HepG2 (cell line): Measurements from ENCODE around the gene PLCB4. TPM values are rescaled to one million over a fixed set of nuclear protein-coding genes. Genes with fewer than 3 reads are reported as not detected.

ENCODE experiments used
- ASH2L ChIP-seq: fragments of 300-600, 200-600 bp; sonication (generic); IDR thresholded peaks from 2 replicates; pipeline ENCODE4 v1.7.0; 2017; ENCODE audit warnings: low read depth, mild to moderate bottlenecking, moderate library complexity, mixed read lengths, low read length; ENCODE audit not compliant: insufficient read length
- BCL6 ChIP-seq: IDR thresholded peaks from 2 replicates; pipeline ENCODE4 v1.6.1; 2016; ENCODE audit warnings: missing genetic modification reagents, missing compliant biosample characterization
- CHCHD3 ChIP-seq: sonication (generic); formaldehyde crosslinking; IDR thresholded peaks from 2 replicates; pipeline ENCODE4 v1.8.0; 2022; ENCODE audit warnings: mild to moderate bottlenecking, missing genetic modification reagents, moderate library complexity
- HDAC1 ChIP-seq: sonication (generic); formaldehyde crosslinking; IDR thresholded peaks from 2 replicates; pipeline ENCODE4 v1.5.1; 2020; ENCODE audit warnings: mild to moderate bottlenecking, missing genetic modification reagents
- HDAC2 ChIP-seq: sonication (generic); formaldehyde crosslinking; IDR thresholded peaks from 2 replicates; pipeline ENCODE4 v1.4.0; 2020; ENCODE audit warnings: missing genetic modification reagents
- HNF4A ChIP-seq: sonication (generic); formaldehyde crosslinking; IDR thresholded peaks from 2 replicates; pipeline ENCODE4 v1.4.0; 2020; ENCODE audit warnings: missing genetic modification reagents
- JARID2 ChIP-seq: sonication (generic); formaldehyde crosslinking; IDR thresholded peaks from 2 replicates; pipeline ENCODE4 v1.8.1; 2023; ENCODE audit warnings: missing genetic modification reagents, inconsistent platforms; ENCODE audit not compliant: insufficient replicate concordance
- MTF2 ChIP-seq: sonication (generic); formaldehyde crosslinking; IDR thresholded peaks from 2 replicates; pipeline ENCODE4 v1.5.0; 2020; ENCODE audit warnings: missing genetic modification reagents, borderline replicate concordance
- NCOA1 ChIP-seq: sonication (generic); formaldehyde crosslinking; IDR thresholded peaks from 2 replicates; pipeline ENCODE4 v1.9.0; 2021; ENCODE audit warnings: missing genetic modification reagents
- NR2F6 ChIP-seq, 2 experiments: IDR thresholded peaks; 2 replicates each; pipeline ENCODE4 v1.6.1; 2016; ENCODE audit warnings: antibody characterized with exemption in 1 of 2, mild to moderate bottlenecking in 1 of 2
- POGZ ChIP-seq: sonication (generic); formaldehyde crosslinking; IDR thresholded peaks from 2 replicates; pipeline ENCODE4 v1.4.0; 2020; ENCODE audit warnings: mild to moderate bottlenecking, missing genetic modification reagents
- SMARCC2 ChIP-seq: fragments of 450-650 bp; IDR thresholded peaks from 2 replicates; pipeline ENCODE4 v1.6.1; 2017; ENCODE audit warnings: antibody characterized with exemption, mild to moderate bottlenecking
- SP2 ChIP-seq: sonication (generic); formaldehyde crosslinking; IDR thresholded peaks from 2 replicates; pipeline ENCODE4 v1.5.1; 2020; ENCODE audit warnings: mild to moderate bottlenecking, missing genetic modification reagents
- TBL1XR1 ChIP-seq: fragments of 150-350 bp; IDR thresholded peaks from 2 replicates; pipeline ENCODE4 v1.6.1; 2014; ENCODE audit warnings: borderline replicate concordance, low read length; ENCODE audit not compliant: partially characterized antibody
- U2AF1 ChIP-seq: fragments of 200-400 bp; formaldehyde crosslinking; optimal IDR thresholded peaks from 2 replicates; pipeline ENCODE3; 2017; ENCODE audit warnings: mild to moderate bottlenecking, low read depth, low read length
- WIZ ChIP-seq: sonication (generic); formaldehyde crosslinking; IDR thresholded peaks from 2 replicates; pipeline ENCODE4 v1.5.1; 2020; ENCODE audit warnings: mild to moderate bottlenecking, missing genetic modification reagents
- ZNF160 ChIP-seq: sonication (generic); formaldehyde crosslinking; IDR thresholded peaks from 2 replicates; pipeline ENCODE4 v1.8.0; 2022; ENCODE audit warnings: mild to moderate bottlenecking, inconsistent platforms, missing genetic modification reagents
- ZNF232 ChIP-seq: sonication (generic); formaldehyde crosslinking; IDR thresholded peaks from 2 replicates; pipeline ENCODE4 v1.4.0; 2020; ENCODE audit warnings: missing genetic modification reagents, borderline replicate concordance
- ZNF550 ChIP-seq: sonication (generic); formaldehyde crosslinking; IDR thresholded peaks from 2 replicates; pipeline ENCODE4 v1.4.0; 2020; ENCODE audit warnings: mild to moderate bottlenecking, missing genetic modification reagents, borderline replicate concordance
- ZNF552 ChIP-seq: sonication (generic); formaldehyde crosslinking; IDR thresholded peaks from 2 replicates; pipeline ENCODE4 v1.9.0; 2022; ENCODE audit warnings: missing genetic modification reagents, mild to moderate bottlenecking, borderline replicate concordance
- ZNF557 ChIP-seq: sonication (generic); formaldehyde crosslinking; IDR thresholded peaks from 2 replicates; pipeline ENCODE4 v1.4.0; 2020; ENCODE audit warnings: missing genetic modification reagents
- ZNF589 ChIP-seq: sonication (generic); formaldehyde crosslinking; conservative IDR thresholded peaks from 2 replicates; pipeline ENCODE4 v1.8.0; 2022; ENCODE audit warnings: mild to moderate bottlenecking, moderate library complexity, missing genetic modification reagents
- ZNF672 ChIP-seq: sonication (generic); formaldehyde crosslinking; IDR thresholded peaks from 2 replicates; pipeline ENCODE4 v1.8.1; 2022; ENCODE audit warnings: missing genetic modification reagents
- ZNF674 ChIP-seq: sonication (generic); formaldehyde crosslinking; IDR thresholded peaks from 2 replicates; pipeline ENCODE4 v1.5.0; 2020; ENCODE audit warnings: low read depth, mild to moderate bottlenecking, missing genetic modification reagents
- polyA plus RNA-seq, 8 experiments: library from polyadenylated mRNA; depleted of rRNA in 3 of 8; stranded (reverse) in 7 of 8; unstranded in 1 of 8; fragments of >200 nt; fragmentation: Illumina TruSeq in 4 of 8; extraction: Trizol in 4 of 8; gene quantifications; 2 replicates each; pipeline versions ENCODE4 v1.2.1 to v1.2.3, GENCODE V29; 2011 to 2016; ENCODE audit warnings: low read depth in 4 of 8, missing spikeins in 1 of 8, mixed read lengths in 1 of 8; ENCODE audit not compliant: insufficient read depth in 1 of 8
- total RNA-seq, 5 experiments: library from RNA; depleted of rRNA; stranded (reverse); fragments of >200 nt; fragmentation: Illumina TruSeq; extraction: Trizol; gene quantifications; 2 replicates each; pipeline ENCODE4 v1.2.3, GENCODE V29; 2016; ENCODE audit warnings: low read depth in 1 of 5
- TF ChIP-seq, protein P1 (sequence below): sonication (generic); formaldehyde crosslinking; IDR thresholded peaks from 2 replicates; pipeline ENCODE4 v1.9.0; 2021; ENCODE audit warnings: missing genetic modification reagents, borderline replicate concordance
- TF ChIP-seq, protein P2 (sequence below): sonication (generic); formaldehyde crosslinking; IDR thresholded peaks from 2 replicates; pipeline ENCODE4 v1.9.0; 2021; ENCODE audit warnings: missing genetic modification reagents, borderline replicate concordance
- TF ChIP-seq, protein P3 (sequence below): sonication (generic); formaldehyde crosslinking; IDR thresholded peaks from 2 replicates; pipeline ENCODE4 v1.4.0; 2020; ENCODE audit warnings: mild to moderate bottlenecking, low read depth, missing genetic modification reagents
- TF ChIP-seq, protein P4 (sequence below): sonication (generic); formaldehyde crosslinking; IDR thresholded peaks from 2 replicates; pipeline ENCODE4 v1.4.0; 2020; ENCODE audit warnings: missing genetic modification reagents

The PLCB4 gene
- total and polyA plus RNA-seq, 2 of the 13 experiments (the other 11 are each of a cell fraction or from before 2014, with no cell fraction given), result 0.01 TPM; not detected in 1

DNA sequence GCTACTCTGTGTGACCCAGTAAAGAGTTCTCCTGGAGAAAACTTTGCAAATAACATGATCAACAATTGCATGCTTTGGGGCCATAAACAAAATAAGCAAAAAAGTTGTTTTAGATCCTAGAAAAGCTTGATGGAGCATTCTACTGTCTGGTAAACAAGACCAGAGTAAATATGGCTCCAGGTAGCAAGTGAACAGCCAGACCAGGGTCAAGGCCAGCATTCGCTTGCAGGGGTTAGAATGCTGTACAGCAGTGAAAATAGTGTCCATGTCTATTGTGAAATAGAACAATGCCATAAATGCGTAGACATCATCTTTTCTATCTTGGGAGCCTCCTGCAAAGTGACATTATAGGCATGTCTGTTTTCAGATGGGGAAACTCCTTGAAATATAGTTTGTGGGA, 216.7 kb downstream of the PLCB4 start (continued):
- no peak for TF ChIP-seq WIZ (CRISPR knock-in tag)
- no peak for TF ChIP-seq ZNF557 (CRISPR knock-in tag)
- TF ChIP-seq ZNF552 (CRISPR knock-in tag), result no peak
- TF ChIP-seq NR2F6 (IDR thresholded peaks at IDR 0.05), result peak; percentile 87
- peak; percentile 87 for TF ChIP-seq NR2F6 (CRISPR knock-in tag; IDR thresholded peaks at IDR 0.05)
- peak; percentile 87 for TF ChIP-seq TBL1XR1
- peak; percentile 61 for TF ChIP-seq HNF4A (CRISPR knock-in tag)
- peak; percentile 96 for TF ChIP-seq BCL6 (CRISPR knock-in tag)
- no peak for TF ChIP-seq U2AF1
- TF ChIP-seq ZNF672, result no peak
- 0 out of 2 replicates have a peak, but pooled peaks have one; percentile 22 for TF ChIP-seq POGZ (CRISPR knock-in tag)
- peak; percentile 36; the same call in 1 of the 2 replicates for TF ChIP-seq HDAC2
- no peak for TF ChIP-seq CHCHD3 (CRISPR knock-in tag)
- no peak for TF ChIP-seq SMARCC2
- TF ChIP-seq ZNF232 (CRISPR knock-in tag), result no peak
- TF ChIP-seq, protein P1, sequence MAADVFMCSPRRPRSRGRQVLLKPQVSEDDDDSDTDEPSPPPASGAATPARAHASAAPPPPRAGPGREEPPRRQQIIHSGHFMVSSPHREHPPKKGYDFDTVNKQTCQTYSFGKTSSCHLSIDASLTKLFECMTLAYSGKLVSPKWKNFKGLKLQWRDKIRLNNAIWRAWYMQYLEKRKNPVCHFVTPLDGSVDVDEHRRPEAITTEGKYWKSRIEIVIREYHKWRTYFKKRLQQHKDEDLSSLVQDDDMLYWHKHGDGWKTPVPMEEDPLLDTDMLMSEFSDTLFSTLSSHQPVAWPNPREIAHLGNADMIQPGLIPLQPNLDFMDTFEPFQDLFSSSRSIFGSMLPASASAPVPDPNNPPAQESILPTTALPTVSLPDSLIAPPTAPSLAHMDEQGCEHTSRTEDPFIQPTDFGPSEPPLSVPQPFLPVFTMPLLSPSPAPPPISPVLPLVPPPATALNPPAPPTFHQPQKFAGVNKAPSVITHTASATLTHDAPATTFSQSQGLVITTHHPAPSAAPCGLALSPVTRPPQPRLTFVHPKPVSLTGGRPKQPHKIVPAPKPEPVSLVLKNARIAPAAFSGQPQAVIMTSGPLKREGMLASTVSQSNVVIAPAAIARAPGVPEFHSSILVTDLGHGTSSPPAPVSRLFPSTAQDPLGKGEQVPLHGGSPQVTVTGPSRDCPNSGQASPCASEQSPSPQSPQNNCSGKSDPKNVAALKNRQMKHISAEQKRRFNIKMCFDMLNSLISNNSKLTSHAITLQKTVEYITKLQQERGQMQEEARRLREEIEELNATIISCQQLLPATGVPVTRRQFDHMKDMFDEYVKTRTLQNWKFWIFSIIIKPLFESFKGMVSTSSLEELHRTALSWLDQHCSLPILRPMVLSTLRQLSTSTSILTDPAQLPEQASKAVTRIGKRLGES (CRISPR knock-in tag), result no peak
- TF ChIP-seq, protein P2, sequence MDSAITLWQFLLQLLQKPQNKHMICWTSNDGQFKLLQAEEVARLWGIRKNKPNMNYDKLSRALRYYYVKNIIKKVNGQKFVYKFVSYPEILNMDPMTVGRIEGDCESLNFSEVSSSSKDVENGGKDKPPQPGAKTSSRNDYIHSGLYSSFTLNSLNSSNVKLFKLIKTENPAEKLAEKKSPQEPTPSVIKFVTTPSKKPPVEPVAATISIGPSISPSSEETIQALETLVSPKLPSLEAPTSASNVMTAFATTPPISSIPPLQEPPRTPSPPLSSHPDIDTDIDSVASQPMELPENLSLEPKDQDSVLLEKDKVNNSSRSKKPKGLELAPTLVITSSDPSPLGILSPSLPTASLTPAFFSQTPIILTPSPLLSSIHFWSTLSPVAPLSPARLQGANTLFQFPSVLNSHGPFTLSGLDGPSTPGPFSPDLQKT (CRISPR knock-in tag), result no peak
- TF ChIP-seq, protein P3, sequence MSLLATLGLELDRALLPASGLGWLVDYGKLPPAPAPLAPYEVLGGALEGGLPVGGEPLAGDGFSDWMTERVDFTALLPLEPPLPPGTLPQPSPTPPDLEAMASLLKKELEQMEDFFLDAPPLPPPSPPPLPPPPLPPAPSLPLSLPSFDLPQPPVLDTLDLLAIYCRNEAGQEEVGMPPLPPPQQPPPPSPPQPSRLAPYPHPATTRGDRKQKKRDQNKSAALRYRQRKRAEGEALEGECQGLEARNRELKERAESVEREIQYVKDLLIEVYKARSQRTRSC (CRISPR knock-in tag), result no peak
- no peak for TF ChIP-seq NCOA1 (CRISPR knock-in tag)
- TF ChIP-seq MTF2 (CRISPR knock-in tag), result no peak
- no peak for TF ChIP-seq ASH2L
- TF ChIP-seq HDAC1, result no peak
- no peak for TF ChIP-seq ZNF550 (CRISPR knock-in tag)
- no peak for TF ChIP-seq ZNF160 (CRISPR knock-in tag)
- TF ChIP-seq, protein P4, sequence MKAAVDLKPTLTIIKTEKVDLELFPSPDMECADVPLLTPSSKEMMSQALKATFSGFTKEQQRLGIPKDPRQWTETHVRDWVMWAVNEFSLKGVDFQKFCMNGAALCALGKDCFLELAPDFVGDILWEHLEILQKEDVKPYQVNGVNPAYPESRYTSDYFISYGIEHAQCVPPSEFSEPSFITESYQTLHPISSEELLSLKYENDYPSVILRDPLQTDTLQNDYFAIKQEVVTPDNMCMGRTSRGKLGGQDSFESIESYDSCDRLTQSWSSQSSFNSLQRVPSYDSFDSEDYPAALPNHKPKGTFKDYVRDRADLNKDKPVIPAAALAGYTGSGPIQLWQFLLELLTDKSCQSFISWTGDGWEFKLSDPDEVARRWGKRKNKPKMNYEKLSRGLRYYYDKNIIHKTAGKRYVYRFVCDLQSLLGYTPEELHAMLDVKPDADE, result no peak
- no peak for TF ChIP-seq JARID2 (CRISPR knock-in tag)
- no peak for TF ChIP-seq ZNF674
- TF ChIP-seq ZNF589, result no peak
- no peak for TF ChIP-seq SP2 (CRISPR knock-in tag)
